ENCODE results near the gene PIEZO2.

PIEZO2 gene

GRCh38 chr18:11035814-11036495 lies 113.4 kb downstream of the PIEZO2 start:
- H3K79me2 ChIP-seq (ENCODE audit: control insufficient read depth, low read length): no peaks in the 10 kb centered on the region
- no peaks in the 10 kb centered on the region for H4K20me1 ChIP-seq (ENCODE audit: control insufficient read depth, insufficient read depth, low read depth, low read length)
- H3K4me1 ChIP-seq (ENCODE audit: control insufficient read depth, low read length): no peaks in the 10 kb centered on the region
- H3K4me2 ChIP-seq (ENCODE audit: low read length): no peak overlapping the region
- H3K36me3 ChIP-seq (ENCODE audit: control insufficient read depth, low read length): no peaks in the 10 kb centered on the region
- no peaks in the 10 kb centered on the region for H3K9me3 ChIP-seq (ENCODE audit: control insufficient read depth, insufficient read depth, low read length)
- H3K9me2 ChIP-seq (replicated peaks; ENCODE audit: control insufficient read depth, low read length): no peaks in the 10 kb centered on the region
- TF ChIP-seq EZH2phosphoT487 (IDR thresholded peaks at IDR 0.05; ENCODE audit: borderline replicate concordance, low read length): no peak
- no peak for TF ChIP-seq CTCF (IDR thresholded peaks at IDR 0.05; ENCODE audit: low read depth, low read length, poor library complexity, severe bottlenecking)
- no peak overlapping the region for H3K27ac ChIP-seq (ENCODE audit: low read depth, low read length)
- no peaks in the 10 kb centered on the region for H3K27me3 ChIP-seq (ENCODE audit: control insufficient read depth, low read length)
- H3K4me3 ChIP-seq (ENCODE audit: low read length): no peak overlapping the region
- H3F3A ChIP-seq (ENCODE audit: control insufficient read depth, insufficient read depth): no peaks in the 10 kb centered on the region

DNA sequence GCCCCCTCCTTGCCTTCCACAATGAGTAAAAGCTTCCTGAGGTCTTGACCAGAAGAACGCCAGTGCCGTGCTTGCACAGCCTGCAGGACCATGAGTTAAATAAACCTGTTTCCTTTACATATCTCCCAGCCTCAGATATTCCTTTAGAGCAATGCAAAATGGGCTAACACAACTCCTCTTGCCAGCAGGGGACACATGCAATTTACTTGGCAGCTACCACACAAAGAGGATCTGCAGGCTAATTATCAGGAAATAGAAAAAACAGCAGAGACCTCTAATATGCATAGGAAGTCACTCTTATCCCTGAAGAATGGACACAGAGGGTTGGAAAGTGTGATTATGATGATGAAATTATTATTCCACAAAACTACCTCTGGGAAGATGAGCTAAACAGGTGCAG lies 114.0 kb downstream of the PIEZO2 start:
- no peaks in the 10 kb centered on the region for H3K27me3 ChIP-seq (ENCODE audit: control insufficient read depth, low read length)
- no peak overlapping the region for H3K4me2 ChIP-seq (ENCODE audit: low read length)
- H3K9me3 ChIP-seq (ENCODE audit: control insufficient read depth, insufficient read depth, low read length): no peaks in the 10 kb centered on the region
- H3K27ac ChIP-seq (ENCODE audit: low read depth, low read length): no peak overlapping the region
- no peak overlapping the region for H3K4me3 ChIP-seq (ENCODE audit: low read length)
- H4K20me1 ChIP-seq (ENCODE audit: control insufficient read depth, insufficient read depth, low read depth, low read length): no peaks in the 10 kb centered on the region
- no peaks in the 10 kb centered on the region for H3K36me3 ChIP-seq (ENCODE audit: control insufficient read depth, low read length)
- no peaks in the 10 kb centered on the region for H3K79me2 ChIP-seq (ENCODE audit: control insufficient read depth, low read length)
- TF ChIP-seq CTCF (IDR thresholded peaks at IDR 0.05; ENCODE audit: low read depth, low read length, poor library complexity, severe bottlenecking) (no peak), EZH2phosphoT487 (IDR thresholded peaks at IDR 0.05; ENCODE audit: borderline replicate concordance, low read length) (no peak)
- H3F3A ChIP-seq (ENCODE audit: control insufficient read depth, insufficient read depth): no peaks in the 10 kb centered on the region
- H3K4me1 ChIP-seq (ENCODE audit: control insufficient read depth, low read length): no peaks in the 10 kb centered on the region
- H3K9me2 ChIP-seq (replicated peaks; ENCODE audit: control insufficient read depth, low read length): no peaks in the 10 kb centered on the region

GRCh38 chr18:11034884-11035283 lies 114.5 kb downstream of the PIEZO2 start:
- no peak overlapping the region for H3K4me3 ChIP-seq (ENCODE audit: low read length)
- no peak overlapping the region for H3K27ac ChIP-seq (ENCODE audit: low read depth, low read length)
- no peaks in the 10 kb centered on the region for H3K36me3 ChIP-seq (ENCODE audit: control insufficient read depth, low read length)
- no peaks in the 10 kb centered on the region for H3K4me1 ChIP-seq (ENCODE audit: control insufficient read depth, low read length)
- H3K79me2 ChIP-seq (ENCODE audit: control insufficient read depth, low read length): no peaks in the 10 kb centered on the region
- H3K4me2 ChIP-seq (ENCODE audit: low read length): no peak overlapping the region
- no peaks in the 10 kb centered on the region for H3F3A ChIP-seq (ENCODE audit: control insufficient read depth, insufficient read depth)
- H3K9me3 ChIP-seq (ENCODE audit: control insufficient read depth, insufficient read depth, low read length): no peaks in the 10 kb centered on the region
- H3K9me2 ChIP-seq (replicated peaks; ENCODE audit: control insufficient read depth, low read length): no peaks in the 10 kb centered on the region
- no peaks in the 10 kb centered on the region for H4K20me1 ChIP-seq (ENCODE audit: control insufficient read depth, insufficient read depth, low read depth, low read length)
- H3K27me3 ChIP-seq (ENCODE audit: control insufficient read depth, low read length): no peaks in the 10 kb centered on the region
- no peak for TF ChIP-seq CTCF (IDR thresholded peaks at IDR 0.05; ENCODE audit: low read depth, low read length, poor library complexity, severe bottlenecking)
- TF ChIP-seq EZH2phosphoT487 (IDR thresholded peaks at IDR 0.05; ENCODE audit: borderline replicate concordance, low read length): no peak

Measured in DOHH2 (cell line).